Measurements from ENCODE around the gene CLPTM1L.

CLPTM1L gene

GRCh38 chr5:1321576-1321975, 23.3 kb downstream of the CLPTM1L start:
- TF ChIP-seq CTCF (conservative IDR thresholded peaks at IDR 0.05) = no peak
- no peak for TF ChIP-seq ZFX (IDR thresholded peaks at IDR 0.05)
- no peak overlapping the region for H3K27ac ChIP-seq

GRCh38 chr5:1320436-1321344, 24.2 kb downstream of the CLPTM1L start:
- TF ChIP-seq CTCF (conservative IDR thresholded peaks at IDR 0.05) = no peak
- no peak for TF ChIP-seq ZFX (IDR thresholded peaks at IDR 0.05)
- H3K27ac ChIP-seq = no peak overlapping the region

GRCh38 chr5:1319436-1320256, 25.3 kb downstream of the CLPTM1L start:
- no peak overlapping the region for H3K27ac ChIP-seq
- TF ChIP-seq ZFX (IDR thresholded peaks at IDR 0.05) = no peak
- no peak for TF ChIP-seq CTCF (conservative IDR thresholded peaks at IDR 0.05)

- no peak for TF ChIP-seq ZFX (IDR thresholded peaks at IDR 0.05)
- TF ChIP-seq CTCF (conservative IDR thresholded peaks at IDR 0.05) = no peak
- no peak overlapping the region for H3K27ac ChIP-seq
These were observed 26.1 kb downstream of the CLPTM1L start for GRCh38 chr5:1318659-1319251.

- no peak overlapping the region for H3K27ac ChIP-seq
- TF ChIP-seq ZFX (IDR thresholded peaks at IDR 0.05) (no peak), CTCF (conservative IDR thresholded peaks at IDR 0.05) (no peak)
These were observed 26.9 kb downstream of the CLPTM1L start for GRCh38 chr5:1317921-1318565.

- peak overlapping the region; percentile 89 for H3K27ac ChIP-seq
These were observed 28.1 kb downstream of the CLPTM1L start for GRCh38 chr5:1316588-1317340.

More at GRCh38 chr5:1316588-1317340, 28.1 kb downstream of the CLPTM1L start:
- TF ChIP-seq CTCF (conservative IDR thresholded peaks at IDR 0.05) (no peak), ZFX (IDR thresholded peaks at IDR 0.05) (no peak)

All from C4-2B (cell line).